ENCODE results near the gene DUSP6. TPM values are rescaled to one million over a fixed set of nuclear protein-coding genes. Genes with fewer than 3 reads are reported as not detected.

Gene DUSP6
- polyA plus RNA-seq, 1 donor from 2014 or later = 44.3 TPM

GRCh38 chr12:89400415-89400814 is 48.1 kb upstream of the DUSP6 start:
- Histone ChIP-seq H3K4me3 (ENCODE audit: low read length) (no peak overlapping the region), H3K9ac (ENCODE audit: low read length) (no peak overlapping the region), H3K4me2 (ENCODE audit: low read length) (no peak overlapping the region), H3K9me2 (ENCODE audit: insufficient read depth, low read length) (no peaks in the 10 kb centered on the region), H3K36me3 (ENCODE audit: insufficient read depth, low read length) (no peaks in the 10 kb centered on the region), H3K27ac (ENCODE audit: low read length) (no peak overlapping the region), H3F3A (ENCODE audit: insufficient read depth, low read length, poor library complexity, severe bottlenecking) (no peaks in the 10 kb centered on the region), H4K20me1 (ENCODE audit: insufficient read depth) (no peaks in the 10 kb centered on the region), H3K27me3 (ENCODE audit: insufficient read depth, low read depth, low read length) (no peaks in the 10 kb centered on the region), H3K9me3 (ENCODE audit: low read length) (no peaks in the 10 kb centered on the region), H3K79me2 (replicated peaks; ENCODE audit: insufficient read depth, low read length) (no peaks in the 10 kb centered on the region), H2AFZ (ENCODE audit: low read depth, low read length) (no peak overlapping the region)
- TF ChIP-seq RAD21 (conservative IDR thresholded peaks at IDR 0.05) (no peak), REST (IDR thresholded peaks at IDR 0.05; ENCODE audit: borderline replicate concordance) (no peak), TAF1 (IDR thresholded peaks at IDR 0.05; ENCODE audit: low read depth) (no peak), SMC3 (conservative IDR thresholded peaks at IDR 0.05; ENCODE audit: poor library complexity) (no peak), EZH2 (IDR thresholded peaks at IDR 0.05; ENCODE audit: borderline replicate concordance, insufficient read depth, low read length, poor library complexity, severe bottlenecking) (no peak), POLR2AphosphoS5 (IDR thresholded peaks at IDR 0.05) (no peak), MXI1 (conservative IDR thresholded peaks at IDR 0.05; ENCODE audit: poor library complexity, severe bottlenecking) (no peak), CTCF (IDR thresholded peaks at IDR 0.05; ENCODE audit: poor library complexity, severe bottlenecking) (no peak), EP300 (conservative IDR thresholded peaks at IDR 0.05; ENCODE audit: poor library complexity, severe bottlenecking) (no peak)

GRCh38 chr12:89395712-89396111 is 43.4 kb upstream of the DUSP6 start:
- no peaks in the 10 kb centered on the region for H3K9me2 ChIP-seq (ENCODE audit: insufficient read depth, low read length)
- H3K4me3 ChIP-seq (ENCODE audit: low read length) = no peak overlapping the region
- H3K9me3 ChIP-seq (ENCODE audit: low read length) = no peaks in the 10 kb centered on the region
- no peaks in the 10 kb centered on the region for H3K27me3 ChIP-seq (ENCODE audit: insufficient read depth, low read depth, low read length)
- no peak overlapping the region for H3K4me2 ChIP-seq (ENCODE audit: low read length)
- no peak overlapping the region for H2AFZ ChIP-seq (ENCODE audit: low read depth, low read length)
- H3K79me2 ChIP-seq (replicated peaks; ENCODE audit: insufficient read depth, low read length) = no peaks in the 10 kb centered on the region
- no peak overlapping the region for H3K9ac ChIP-seq (ENCODE audit: low read length)
- H3F3A ChIP-seq (ENCODE audit: insufficient read depth, low read length, poor library complexity, severe bottlenecking) = no peaks in the 10 kb centered on the region
- H3K27ac ChIP-seq (ENCODE audit: low read length) = no peak overlapping the region
- TF ChIP-seq TAF1 (IDR thresholded peaks at IDR 0.05; ENCODE audit: low read depth) = no peak
- TF ChIP-seq EP300 (conservative IDR thresholded peaks at IDR 0.05; ENCODE audit: poor library complexity, severe bottlenecking) = no peak
- TF ChIP-seq MXI1 (conservative IDR thresholded peaks at IDR 0.05; ENCODE audit: poor library complexity, severe bottlenecking) = no peak
- TF ChIP-seq REST (IDR thresholded peaks at IDR 0.05; ENCODE audit: borderline replicate concordance) = no peak
- TF ChIP-seq EZH2 (IDR thresholded peaks at IDR 0.05; ENCODE audit: borderline replicate concordance, insufficient read depth, low read length, poor library complexity, severe bottlenecking) = no peak
- TF ChIP-seq SMC3 (conservative IDR thresholded peaks at IDR 0.05; ENCODE audit: poor library complexity) = no peak
- no peak for TF ChIP-seq POLR2AphosphoS5 (IDR thresholded peaks at IDR 0.05)
- H4K20me1 ChIP-seq (ENCODE audit: insufficient read depth) = no peaks in the 10 kb centered on the region
- H3K36me3 ChIP-seq (ENCODE audit: insufficient read depth, low read length) = no peaks in the 10 kb centered on the region

Data from neural cell (in vitro differentiated cells).